ENCODE data around the gene SLC37A2.

The SLC37A2 gene

DNA sequence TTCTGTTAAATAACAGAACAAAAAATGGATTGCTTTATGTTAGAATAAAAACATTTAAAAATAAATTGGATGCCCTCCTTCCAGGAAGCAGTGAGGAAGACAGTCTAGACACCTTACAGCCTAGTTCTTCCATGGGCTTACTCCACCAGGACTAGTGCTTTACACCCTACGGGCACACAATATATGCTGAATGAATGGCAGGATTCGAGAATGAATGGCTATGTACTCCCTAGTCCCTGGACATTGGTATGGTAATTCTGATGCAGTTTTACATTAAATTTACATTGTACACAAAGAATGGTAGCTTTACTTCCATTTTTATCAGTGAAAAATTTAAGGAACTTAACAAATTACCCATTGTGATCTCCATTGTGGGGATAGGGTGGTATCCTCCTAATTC, 31.6 kb downstream of the SLC37A2 start:
- no peak for DNase-seq (ENCODE audit: low read depth, low spot score)
- H3K4me3 ChIP-seq (ENCODE audit: low read length): no peak overlapping the region

DNA sequence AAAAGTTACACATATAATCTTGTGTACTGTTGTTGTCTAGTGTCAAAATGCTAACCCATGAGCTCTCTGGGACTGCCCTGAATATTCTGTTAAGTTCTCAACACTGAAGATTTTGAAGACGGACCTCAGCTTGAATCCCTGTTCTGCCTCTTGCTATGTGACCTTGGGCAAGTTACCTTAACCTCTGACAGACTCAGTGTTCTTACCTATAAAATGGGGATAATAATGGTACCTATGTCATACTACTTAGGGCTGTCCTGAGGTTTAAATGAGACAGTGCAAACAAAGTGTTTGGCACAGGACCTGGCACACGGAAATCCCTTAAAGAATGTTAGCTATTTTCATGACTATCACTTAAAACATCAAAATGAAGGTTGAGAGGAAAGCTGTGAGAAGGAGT, 37.0 kb downstream of the SLC37A2 start:
- H3K4me3 ChIP-seq (ENCODE audit: low read length): no peak overlapping the region
- no peak for DNase-seq (ENCODE audit: low read depth, low spot score)

DNA sequence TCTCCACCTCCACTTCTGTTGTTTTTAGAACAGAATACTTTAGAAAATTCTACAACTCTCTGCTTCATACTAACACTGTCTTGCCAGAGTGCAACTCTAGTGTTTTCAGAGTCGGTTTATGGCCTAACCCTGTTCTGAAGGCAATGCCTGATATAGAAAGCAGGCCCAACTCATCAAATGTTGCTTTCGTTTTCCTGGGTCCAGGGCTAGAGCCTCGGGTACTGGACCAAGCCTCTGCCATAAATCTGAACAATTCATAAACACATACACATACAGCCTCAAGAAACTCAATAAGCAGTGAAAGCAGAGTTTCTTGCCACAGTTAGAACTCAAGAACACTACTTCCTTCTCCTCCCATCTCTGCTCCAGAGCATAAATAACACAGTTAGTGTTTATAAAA, 38.5 kb downstream of the SLC37A2 start:
- H3K4me3 ChIP-seq (ENCODE audit: low read length): no peak overlapping the region
- no peak for DNase-seq (ENCODE audit: low read depth, low spot score)

DNA sequence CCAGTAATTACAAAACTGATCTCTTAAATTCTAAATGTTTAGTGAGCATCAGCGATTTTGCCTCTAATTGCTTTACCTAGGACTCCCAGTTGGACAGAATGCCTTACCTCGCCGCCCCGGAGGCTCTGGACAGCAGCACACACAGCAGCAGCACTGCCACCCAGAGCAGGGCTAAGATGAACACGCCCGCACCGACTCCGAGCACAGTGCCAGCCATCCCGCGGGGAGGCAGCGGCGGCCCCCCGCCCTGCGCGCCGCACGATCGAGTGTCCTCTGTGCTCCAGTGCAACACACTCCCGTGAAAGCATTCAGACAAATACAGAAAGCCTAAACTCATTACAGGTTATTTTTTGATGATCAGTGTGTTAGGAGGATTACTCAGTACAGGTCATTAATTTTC, 38.9 kb downstream of the SLC37A2 start:
- no peak for DNase-seq (ENCODE audit: low read depth, low spot score)
- no peak overlapping the region for H3K4me3 ChIP-seq (ENCODE audit: low read length)

DNA sequence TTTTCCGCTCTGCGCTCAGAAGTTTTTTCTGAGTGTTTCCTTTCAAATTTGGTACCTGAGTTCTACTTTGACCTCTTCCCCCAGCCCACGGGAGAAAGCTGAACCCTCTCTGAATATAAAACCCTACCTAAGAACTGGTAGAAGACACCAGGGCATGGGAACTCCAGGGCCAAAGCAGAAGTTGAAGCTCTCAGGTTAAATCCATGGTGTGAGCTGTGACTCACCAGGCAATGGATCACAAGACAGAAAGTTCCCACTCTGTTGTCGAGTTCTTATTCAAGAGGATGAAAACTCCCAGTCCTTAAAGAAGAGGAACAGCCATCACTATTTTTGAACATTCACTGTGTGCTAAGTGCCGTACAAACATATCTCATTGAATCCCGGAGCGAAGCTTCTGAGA, 39.4 kb downstream of the SLC37A2 start:
- no peak overlapping the region for H3K4me3 ChIP-seq (ENCODE audit: low read length)
- no peak for DNase-seq (ENCODE audit: low read depth, low spot score)

DNA sequence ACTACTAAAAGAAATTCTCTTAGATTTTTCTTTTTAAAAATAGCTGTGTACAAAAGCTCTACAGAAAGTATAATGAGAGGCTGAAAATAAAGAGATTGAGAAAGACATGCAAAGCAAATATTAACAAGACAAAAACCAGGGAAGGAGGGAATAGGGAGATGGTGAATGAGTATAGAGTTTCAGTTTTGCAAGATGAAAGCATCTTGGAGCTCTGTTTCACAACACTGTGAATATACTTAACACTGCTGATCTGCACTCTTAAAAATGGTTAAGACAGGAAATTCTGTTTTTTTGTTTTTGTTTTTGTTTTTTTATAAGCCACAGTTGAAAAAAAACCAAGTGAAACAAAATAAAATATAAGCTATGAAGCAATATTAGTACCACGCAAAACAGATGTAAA, 42.8 kb downstream of the SLC37A2 start:
- H3K4me3 ChIP-seq (ENCODE audit: low read length): no peak overlapping the region
- DNase-seq (ENCODE audit: low read depth, low spot score): no peak

DNA sequence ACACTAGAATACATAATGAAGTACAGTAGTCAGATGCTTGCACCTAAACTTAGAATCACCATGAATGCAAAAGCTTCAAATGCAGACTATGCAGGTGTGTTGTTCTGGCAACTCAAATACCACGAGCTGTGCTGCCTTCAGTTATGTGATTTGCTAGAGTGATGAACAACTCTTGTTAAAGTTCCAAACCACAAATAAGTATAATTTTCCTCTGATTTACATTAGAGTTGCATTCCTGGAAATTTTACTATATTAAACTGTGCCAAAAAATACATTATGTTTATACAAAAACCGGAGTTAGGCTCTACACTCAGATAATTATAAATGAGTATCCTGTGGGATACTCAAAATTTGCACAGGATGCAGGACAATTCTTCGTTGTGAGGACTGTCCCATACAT, 45.4 kb downstream of the SLC37A2 start:
- no peak for DNase-seq (ENCODE audit: low read depth, low spot score)
- H3K4me3 ChIP-seq (ENCODE audit: low read length): no peak overlapping the region

DNA sequence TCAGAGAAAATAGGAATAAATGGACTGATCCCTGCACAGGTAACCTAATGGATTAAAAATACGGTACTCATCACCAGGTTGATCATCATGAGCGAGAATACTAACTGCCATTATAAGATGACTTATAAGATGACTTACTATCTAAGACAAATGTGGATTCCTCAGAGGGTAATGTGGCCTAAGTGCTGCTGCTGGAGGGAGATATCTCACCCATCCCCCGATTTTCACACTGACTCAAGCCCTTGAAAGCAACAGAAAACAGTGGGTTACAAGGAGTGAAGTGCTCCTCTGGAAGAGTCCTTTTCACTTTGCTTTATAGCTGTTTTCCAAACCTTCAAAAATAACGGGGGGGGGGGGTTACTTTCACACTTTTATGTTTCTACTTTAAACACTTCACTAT, 47.4 kb downstream of the SLC37A2 start:
- DNase-seq (ENCODE audit: low read depth, low spot score): no peak
- peak overlapping the region; percentile 96 for H3K4me3 ChIP-seq (ENCODE audit: low read length)

DNA sequence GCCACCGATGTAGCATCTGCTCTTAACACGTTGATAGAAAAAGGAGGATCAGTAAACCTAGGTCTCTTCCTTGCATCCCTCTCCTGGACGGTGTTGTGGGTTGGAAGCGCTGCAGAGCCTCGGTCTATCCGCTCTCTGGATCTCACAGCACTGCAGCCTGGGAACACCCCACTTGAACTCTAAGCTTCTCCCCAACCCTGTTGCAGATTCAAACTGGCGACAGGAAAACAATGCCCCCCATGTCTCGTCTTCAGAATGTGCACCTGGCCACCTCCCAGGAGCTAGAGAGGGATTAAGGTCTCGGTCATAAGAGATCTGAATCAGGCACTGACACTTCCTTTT, 47.9 kb downstream of the SLC37A2 start:
- H3K4me3 ChIP-seq (ENCODE audit: low read length): peak overlapping the region; percentile 96
- no peak for DNase-seq (ENCODE audit: low read depth, low spot score)

DNA sequence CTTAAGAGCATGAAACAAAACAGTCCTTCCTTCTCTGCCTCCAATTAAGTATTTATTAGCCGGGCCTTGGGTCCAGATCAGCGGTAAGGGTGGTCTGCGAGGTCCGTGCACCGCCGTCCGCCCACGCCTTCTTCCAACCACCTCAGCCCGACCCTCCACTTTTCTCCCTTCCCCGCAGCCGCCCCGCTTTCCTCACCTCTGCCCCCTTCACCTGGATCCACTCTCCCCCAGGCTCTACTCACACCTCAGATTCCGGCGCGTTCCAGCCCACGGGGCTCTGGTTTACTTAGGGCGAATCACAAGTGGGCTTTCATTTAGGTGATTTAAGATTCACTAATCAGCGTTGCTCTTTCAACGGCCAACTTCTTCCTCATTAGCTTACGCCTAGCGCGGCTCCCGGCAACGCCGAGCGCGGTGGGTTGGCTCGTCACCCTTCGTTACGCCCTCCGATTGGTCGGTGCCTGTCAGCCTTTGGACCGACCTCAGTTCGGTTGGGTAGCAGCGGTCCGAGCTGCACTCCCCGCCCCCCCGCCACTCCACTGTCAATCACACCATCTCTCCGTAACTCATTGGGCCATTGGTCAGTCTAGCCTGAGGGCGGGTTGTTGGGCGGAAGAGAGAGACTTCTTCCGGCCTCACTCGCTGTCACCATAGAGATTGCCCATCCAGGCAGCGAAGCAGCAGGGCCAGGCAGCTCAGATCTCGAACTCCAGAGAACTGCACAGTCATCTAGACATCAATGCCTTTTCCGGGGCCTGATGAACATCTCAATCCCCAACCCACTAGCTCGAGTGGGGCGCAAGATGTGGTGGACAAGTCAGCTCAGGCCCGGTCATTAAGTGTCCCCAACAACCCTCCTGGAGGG, 48.5 kb downstream of the SLC37A2 start, which contains the start of gene TMEM218:
Gene TMEM218, minus strand, starts transcription at position 284 of the 865 bp plus-strand sequence. CDS start 9,385 bp downstream, outside the sequence.
- peak; percentile 98 for DNase-seq (ENCODE audit: low read depth, low spot score)
- H3K4me3 ChIP-seq (ENCODE audit: low read length): peak within 1 kb of the TSS; percentile 96

DNA sequence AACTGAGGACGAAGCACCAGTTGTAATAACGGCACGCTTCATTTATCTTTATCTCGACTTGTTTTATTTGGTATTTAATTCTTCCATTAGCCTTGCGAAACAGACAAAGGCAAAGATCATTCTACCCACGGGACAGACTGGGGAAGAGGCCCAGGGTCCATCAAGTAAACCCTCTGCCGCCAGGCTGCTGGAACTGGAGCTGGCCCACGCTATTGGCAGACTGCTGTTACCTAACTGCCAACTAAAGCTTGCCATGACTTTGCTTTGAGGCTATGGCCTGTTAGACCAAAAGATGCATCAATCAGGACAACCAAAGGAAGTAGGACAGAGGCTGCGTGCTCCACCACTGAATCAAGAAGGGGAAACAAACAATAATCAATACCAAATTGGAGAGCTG, 49.1 kb downstream of the SLC37A2 start:
- H3K4me3 ChIP-seq (ENCODE audit: low read length): peak overlapping the region; percentile 96
- DNase-seq (ENCODE audit: low read depth, low spot score): no peak

DNA sequence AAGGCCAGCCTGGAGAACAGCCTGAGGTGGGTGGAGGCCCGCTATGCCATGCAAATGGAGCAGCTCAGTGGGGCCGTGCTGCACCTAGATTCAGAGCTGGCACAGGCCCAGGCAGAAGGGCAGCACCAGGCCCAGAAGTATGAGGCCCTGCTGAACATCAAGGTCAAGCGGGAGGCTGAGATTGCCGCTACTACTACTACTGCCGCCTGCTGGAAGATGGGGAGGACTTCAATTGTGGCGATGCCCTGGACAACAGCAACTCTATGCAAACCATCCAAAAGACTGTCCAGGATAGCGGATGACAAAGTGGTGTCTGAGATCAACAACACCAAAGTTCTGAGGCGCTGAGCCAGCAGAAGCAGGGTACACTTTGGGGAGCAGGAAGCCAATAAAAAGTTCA, 51.4 kb downstream of the SLC37A2 start:
- no peak overlapping the region for H3K4me3 ChIP-seq (ENCODE audit: low read length)
- DNase-seq (ENCODE audit: low read depth, low spot score): no peak

DNA sequence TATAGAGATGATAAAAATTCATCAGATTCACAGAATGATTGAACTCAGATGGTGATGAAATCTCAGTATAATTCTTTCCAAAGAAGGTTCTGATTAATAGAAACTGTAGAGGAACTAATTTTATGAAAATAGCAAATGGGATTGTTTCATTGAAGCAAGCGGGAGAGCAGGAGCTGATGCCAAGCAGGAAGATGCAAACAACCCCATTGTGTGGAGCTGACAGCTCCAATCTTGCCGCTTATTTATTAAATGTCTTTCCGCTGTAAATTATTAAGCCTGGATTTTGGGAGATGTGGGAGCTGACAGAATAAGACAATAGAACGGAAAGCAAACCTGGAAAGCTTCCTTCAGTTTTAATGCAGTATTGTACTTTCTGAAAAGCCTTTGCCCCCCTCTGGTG, 54.3 kb downstream of the SLC37A2 start:
- no peak overlapping the region for H3K4me3 ChIP-seq (ENCODE audit: low read length)
- DNase-seq (ENCODE audit: low read depth, low spot score): no peak

DNA sequence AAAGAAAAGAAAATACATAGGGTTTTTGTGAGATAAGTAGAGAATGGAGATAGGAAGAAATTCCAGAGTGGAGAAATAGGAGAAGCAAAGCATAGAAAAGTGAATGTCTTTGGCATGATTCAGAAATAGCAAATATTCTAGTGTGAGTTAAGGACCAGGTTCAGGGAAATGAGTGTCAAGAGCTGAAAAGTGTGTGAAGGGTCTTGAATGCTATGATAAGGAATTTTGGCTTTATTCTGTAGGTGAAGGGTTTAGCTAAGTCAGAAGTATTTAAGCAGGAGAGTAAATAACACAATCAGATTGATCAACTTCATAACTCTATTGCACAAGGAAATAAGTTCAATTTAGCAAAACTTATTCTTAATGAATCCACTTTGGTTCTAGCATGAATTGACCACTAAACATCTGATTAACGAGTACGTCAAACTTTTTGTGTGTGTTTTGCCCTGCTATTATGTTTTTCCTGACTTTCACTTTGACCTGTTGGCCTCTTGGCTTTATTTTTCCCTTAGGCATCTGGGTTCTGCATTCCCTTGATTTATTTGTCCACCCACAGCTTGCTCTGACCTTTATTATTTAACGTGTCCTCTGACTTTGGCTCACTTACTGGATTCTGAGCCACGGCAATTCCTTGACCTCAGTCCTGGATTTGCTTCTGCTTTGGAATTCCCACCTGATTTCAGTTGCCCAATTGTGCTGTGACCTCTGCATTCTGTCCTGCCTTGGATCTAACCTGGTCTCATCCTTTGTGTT, 60.3 kb downstream of the SLC37A2 start:
- no peak for DNase-seq (ENCODE audit: low read depth, low spot score)
- no peak overlapping the region for H3K4me3 ChIP-seq (ENCODE audit: low read length)

DNA sequence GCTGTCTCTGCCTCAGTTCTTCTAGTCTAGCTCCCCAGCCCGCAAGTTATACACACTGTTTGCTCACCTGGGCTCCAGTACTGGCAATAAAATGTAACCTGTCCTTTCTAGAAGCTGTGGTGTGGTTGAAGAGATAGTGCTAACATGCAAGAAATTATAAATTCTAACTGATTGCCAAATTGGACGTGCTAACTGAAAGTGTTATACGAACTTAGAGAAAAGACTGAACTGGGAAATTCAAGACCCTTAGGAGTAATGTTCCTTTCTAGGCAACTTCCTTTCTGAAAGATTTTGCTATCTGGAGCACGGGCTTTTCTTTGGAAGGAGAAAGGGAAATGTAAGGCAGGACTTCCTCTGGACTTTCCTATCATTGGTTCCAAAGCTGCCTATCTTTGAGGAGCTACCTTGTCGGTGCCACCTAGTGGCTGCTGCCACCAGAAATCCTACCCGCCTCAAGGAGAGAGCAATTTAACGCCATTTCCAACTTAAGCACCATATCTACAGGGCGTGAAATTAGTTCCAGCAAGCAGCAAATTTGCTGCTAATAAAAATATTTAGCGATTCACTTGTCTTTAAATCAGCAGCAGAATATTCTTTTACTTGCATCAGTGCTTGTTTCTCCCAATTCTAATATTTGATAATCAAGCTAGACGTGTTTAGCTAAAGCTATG, 61.0 kb downstream of the SLC37A2 start:
- DNase-seq (ENCODE audit: low read depth, low spot score): peak; percentile 42
- H3K4me3 ChIP-seq (ENCODE audit: low read length): no peak overlapping the region

DNA sequence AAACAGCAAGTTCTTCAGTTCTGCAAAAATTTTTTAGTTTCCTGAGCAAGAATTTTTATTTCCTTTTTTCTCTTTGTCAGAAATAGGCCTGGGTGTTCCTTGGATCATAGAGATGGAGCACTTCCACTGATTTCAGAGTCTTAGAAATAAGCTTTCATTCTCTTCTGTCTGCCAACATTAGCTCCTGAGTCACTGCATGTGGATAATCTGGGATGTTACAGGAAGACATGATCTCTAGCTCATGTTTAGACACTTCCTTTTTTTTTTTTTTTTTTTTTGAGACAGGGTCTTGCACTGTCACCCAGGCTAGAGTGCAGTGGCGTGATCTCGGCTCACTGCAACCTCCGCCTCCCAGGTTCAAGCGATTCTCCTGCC, 61.5 kb downstream of the SLC37A2 start:
- DNase-seq (ENCODE audit: low read depth, low spot score): no peak
- no peak overlapping the region for H3K4me3 ChIP-seq (ENCODE audit: low read length)

DNA sequence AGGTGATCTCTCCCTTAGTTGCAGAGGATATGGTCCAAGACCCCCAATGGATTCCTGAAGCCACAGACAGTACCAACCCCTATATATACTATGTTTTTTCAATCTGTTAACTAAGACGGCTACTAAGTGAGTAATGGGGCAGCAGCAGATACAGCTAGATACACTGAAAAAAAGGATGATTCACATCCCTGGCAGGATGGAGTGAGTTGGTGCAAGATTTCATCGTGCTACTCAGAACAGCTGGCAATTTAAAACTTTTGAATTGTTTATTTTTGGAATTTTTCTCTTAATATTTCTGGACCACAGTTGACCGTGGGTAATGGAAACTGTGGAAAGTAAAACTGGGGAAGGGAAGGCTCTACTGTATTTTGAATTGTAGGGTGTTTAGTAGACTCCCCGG, 65.3 kb downstream of the SLC37A2 start:
- no peak overlapping the region for H3K4me3 ChIP-seq (ENCODE audit: low read length)
- no peak for DNase-seq (ENCODE audit: low read depth, low spot score)

DNA sequence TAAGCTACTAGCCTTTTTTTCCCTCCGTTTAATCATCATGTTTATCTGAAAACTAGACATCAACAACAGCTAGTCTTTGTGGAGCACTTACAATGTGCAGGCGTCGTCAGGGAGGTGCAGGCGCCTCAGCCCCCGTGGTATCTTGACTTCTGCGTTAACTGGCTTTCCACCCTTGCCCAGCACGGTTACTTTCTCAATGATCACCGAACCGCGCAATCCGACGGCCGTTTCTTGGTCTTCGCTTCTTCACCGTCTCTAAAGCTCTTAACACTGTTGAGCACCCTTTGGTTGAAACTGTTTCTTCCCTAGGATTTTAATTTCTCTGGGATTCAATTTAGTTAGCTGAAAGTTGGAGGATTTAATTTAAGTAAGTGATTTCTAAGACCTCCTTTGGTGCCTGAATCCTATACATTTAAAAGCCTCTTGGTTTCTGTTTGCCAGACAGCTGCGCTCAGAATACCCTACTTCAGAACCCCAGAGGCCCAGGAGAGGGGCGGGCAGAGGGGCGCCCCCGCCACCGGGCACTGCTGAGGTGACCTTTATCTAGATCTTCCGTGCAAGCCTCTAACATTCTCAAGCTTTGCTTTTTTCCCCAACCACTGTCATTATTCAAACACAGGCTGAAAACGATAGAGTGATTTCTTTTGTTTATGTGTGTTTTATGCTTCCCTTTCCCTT, 66.3 kb downstream of the SLC37A2 start:
- DNase-seq (ENCODE audit: low read depth, low spot score): no peak
- no peak overlapping the region for H3K4me3 ChIP-seq (ENCODE audit: low read length)

DNA sequence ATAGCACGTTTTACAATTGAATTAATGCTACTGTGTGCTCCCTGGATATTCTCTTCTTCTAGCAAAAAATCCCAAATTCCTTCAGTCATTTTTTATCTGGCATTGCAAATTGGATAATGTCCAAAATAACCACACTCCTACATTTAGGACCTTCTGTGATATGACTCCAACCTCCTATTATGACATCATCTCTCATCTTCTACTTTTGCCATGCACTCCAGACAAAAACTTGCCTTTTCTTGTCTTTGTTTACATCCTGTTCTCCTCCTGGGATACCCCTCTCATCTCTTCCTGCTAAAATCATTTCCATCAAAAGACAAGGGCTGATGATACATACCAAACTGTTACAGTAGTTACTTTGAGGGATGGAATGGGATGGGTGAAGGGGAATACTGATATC, 69.0 kb downstream of the SLC37A2 start:
- no peak overlapping the region for H3K4me3 ChIP-seq (ENCODE audit: low read length)
- DNase-seq (ENCODE audit: low read depth, low spot score): no peak

DNA sequence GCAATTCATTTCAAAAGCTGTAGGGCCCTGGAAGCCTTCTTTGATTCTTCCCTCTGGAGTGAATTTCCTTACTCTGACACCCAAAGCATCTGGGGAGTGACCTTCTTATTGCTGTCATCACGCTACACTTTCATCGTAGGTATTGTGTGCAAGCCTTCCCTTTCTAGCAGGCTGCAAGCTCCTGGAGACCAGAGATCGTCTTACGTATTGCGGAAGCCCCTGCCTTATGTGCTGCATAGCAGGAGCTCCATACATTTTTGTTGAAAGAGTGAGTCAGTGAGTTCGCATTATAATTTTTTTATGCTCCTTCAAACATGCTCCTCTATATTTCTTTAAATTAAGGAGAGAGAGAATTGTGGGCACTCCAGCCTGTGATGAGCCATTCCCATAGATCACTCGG, 69.5 kb downstream of the SLC37A2 start:
- H3K4me3 ChIP-seq (ENCODE audit: low read length): no peak overlapping the region
- DNase-seq (ENCODE audit: low read depth, low spot score): no peak

Measured in Jurkat, Clone E6-1 (cell line).